ENCODE measurements around the gene SH2D2A.

DNA sequence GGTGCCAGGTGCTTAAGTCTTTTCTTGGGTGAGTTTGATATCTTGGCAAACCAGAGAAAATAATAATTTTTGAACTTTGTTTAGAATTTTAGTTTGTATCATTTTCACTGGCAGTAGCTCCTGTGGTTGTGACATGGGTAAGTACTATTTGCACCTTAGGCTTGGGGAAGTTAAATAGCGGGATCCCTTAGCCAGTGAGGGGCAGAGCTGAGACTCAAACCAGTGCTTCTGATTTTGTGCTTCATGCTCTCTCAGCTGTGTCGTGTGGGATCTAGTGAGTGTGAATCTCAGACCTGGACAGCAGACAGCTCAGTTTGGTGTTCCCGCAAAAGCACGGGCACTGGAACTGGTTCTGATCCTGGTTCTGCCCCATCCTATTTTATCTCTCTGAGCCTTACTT, 39.7 kb downstream of the SH2D2A start:
- TF ChIP-seq SMC3 (IDR thresholded peaks at IDR 0.05; ENCODE audit: low read depth, low read length) (no peak), FOS (IDR thresholded peaks at IDR 0.05; ENCODE audit: low read depth, low read length) (no peak), MAZ (IDR thresholded peaks at IDR 0.05; ENCODE audit: borderline replicate concordance, low read depth, low read length) (no peak)
